ENCODE results near the gene SEC31A.

SEC31A gene

DNA sequence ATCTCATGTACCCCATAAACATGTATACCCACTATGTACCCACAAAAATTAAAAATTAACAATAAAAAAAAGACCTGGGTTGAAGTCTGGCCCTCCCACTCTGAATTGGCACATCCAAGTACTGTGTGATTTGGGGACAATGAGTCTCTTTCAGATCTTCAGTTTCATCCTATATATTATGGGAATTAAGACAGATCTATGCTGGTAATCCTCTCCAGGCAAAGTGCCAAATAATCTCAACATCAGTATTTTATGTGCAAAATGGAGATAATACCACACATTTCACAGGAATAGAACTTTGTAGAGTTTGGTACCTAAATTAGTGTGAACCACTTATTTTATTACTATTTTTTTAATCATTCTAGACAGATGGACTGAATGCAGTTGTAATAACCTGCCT is 81.3 kb downstream of the SEC31A start (continued):
- TF ChIP-seq, protein P1, sequence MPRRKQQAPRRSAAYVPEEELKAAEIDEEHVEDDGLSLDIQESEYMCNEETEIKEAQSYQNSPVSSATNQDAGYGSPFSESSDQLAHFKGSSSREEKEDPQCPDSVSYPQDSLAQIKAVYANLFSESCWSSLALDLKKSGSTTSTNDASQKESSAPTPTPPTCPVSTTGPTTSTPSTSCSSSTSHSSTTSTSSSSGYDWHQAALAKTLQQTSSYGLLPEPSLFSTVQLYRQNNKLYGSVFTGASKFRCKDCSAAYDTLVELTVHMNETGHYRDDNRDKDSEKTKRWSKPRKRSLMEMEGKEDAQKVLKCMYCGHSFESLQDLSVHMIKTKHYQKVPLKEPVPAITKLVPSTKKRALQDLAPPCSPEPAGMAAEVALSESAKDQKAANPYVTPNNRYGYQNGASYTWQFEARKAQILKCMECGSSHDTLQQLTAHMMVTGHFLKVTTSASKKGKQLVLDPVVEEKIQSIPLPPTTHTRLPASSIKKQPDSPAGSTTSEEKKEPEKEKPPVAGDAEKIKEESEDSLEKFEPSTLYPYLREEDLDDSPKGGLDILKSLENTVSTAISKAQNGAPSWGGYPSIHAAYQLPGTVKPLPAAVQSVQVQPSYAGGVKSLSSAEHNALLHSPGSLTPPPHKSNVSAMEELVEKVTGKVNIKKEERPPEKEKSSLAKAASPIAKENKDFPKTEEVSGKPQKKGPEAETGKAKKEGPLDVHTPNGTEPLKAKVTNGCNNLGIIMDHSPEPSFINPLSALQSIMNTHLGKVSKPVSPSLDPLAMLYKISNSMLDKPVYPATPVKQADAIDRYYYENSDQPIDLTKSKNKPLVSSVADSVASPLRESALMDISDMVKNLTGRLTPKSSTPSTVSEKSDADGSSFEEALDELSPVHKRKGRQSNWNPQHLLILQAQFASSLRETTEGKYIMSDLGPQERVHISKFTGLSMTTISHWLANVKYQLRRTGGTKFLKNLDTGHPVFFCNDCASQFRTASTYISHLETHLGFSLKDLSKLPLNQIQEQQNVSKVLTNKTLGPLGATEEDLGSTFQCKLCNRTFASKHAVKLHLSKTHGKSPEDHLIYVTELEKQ (tag by site-specific recombination; IDR thresholded peaks at IDR 0.05; ENCODE audit: borderline replicate concordance), result no peak
- no peak for TF ChIP-seq ZNF175 (tag by site-specific recombination; IDR thresholded peaks at IDR 0.05)

DNA sequence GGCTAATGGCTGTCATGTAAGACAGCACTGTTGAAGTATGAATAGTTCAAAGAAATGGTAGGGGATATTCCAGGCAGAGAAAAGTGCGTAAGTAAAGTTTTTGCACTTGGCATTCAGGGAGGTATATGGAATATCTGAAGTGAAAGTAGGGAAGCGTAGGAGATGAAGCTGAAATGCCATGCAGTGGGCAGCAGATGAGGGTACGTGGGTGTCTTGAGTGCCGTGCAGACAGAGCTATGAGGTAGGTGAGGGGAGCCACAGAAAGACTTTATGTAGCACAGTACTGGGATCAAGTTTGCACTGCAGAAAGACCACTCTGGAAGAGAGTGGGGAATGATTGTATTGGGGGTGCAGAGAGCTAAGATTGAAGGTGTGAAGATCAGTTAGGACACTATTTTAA is 87.2 kb downstream of the SEC31A start:
- ChIA-PET CTCF (no interaction called here), POLR2A (no interaction called here)
- peak; percentile 77 for TF ChIP-seq ZFHX2 (tag by site-specific recombination; conservative IDR thresholded peaks at IDR 0.05)
- peak; percentile 60; the same call in 1 of the 2 replicates for TF ChIP-seq EGR2 (tag by site-specific recombination; IDR thresholded peaks at IDR 0.05; ENCODE audit: low read depth)
- no peak for TF ChIP-seq ZNF747 (tag by site-specific recombination; IDR thresholded peaks at IDR 0.05)
- H3K36me3 ChIP-seq (ENCODE audit: control insufficient read depth in 2 of 2, insufficient read depth in 1 of 2, low read length in 2 of 2), result no peaks in the 10 kb centered on the region
- no peak overlapping the region for H3K4me3 ChIP-seq (ENCODE audit: low read depth, low read length)
- no peaks in the 10 kb centered on the region; the same call in 1 of the 2 replicates for H3K4me1 ChIP-seq (ENCODE audit: control insufficient read depth, insufficient read depth, low read length)
- H3K9me3 ChIP-seq (ENCODE audit: control insufficient read depth, insufficient read depth, low read depth, low read length), result no peaks in the 10 kb centered on the region
- no peak overlapping the region for H3K27ac ChIP-seq (ENCODE audit: extremely low read depth, low read depth, low read length)

DNA sequence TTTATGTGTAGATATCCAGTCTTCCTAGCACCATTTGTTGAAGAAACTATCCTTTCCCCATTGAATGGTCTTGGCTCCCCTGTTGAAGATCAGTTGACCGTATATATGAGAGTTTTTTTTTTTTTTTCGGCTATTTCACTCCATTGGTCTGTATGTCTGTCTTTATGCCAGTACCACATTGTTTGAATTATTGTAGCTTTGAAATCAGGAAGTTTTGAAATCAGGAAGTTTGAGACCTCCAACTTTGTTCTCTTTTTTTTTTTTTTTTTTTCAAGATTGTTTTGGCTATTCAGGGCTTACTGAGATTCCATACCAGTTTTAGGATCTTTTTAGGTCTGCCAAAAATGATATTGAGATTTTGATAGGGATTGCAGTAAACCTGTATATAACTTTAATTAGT is 88.0 kb downstream of the SEC31A start:
- CTCF ChIA-PET, result interaction anchor here (0.6 to 1.4 kb wide), 3 partner anchors 9 to 460 kb away, joined by 3 read pairs; no protein-coding TSS in a partner anchor
- Histone ChIP-seq H3K4me1 (ENCODE audit: control insufficient read depth, insufficient read depth, low read length) (no peaks in the 10 kb centered on the region; the same call in 1 of the 2 replicates), H3K9me3 (ENCODE audit: control insufficient read depth, insufficient read depth, low read depth, low read length) (no peaks in the 10 kb centered on the region), H3K36me3 (ENCODE audit: control insufficient read depth in 2 of 2, insufficient read depth in 1 of 2, low read length in 2 of 2) (no peaks in the 10 kb centered on the region), H3K4me3 (ENCODE audit: low read depth, low read length) (no peak overlapping the region), H3K27ac (ENCODE audit: extremely low read depth, low read depth, low read length) (no peak overlapping the region)
- POLR2A ChIA-PET, result no interaction called here
- TF ChIP-seq ZNF830 (tag by site-specific recombination; IDR thresholded peaks at IDR 0.05; ENCODE audit: low read depth) (no peak), ZNF248 (tag by site-specific recombination; IDR thresholded peaks at IDR 0.05) (no peak), ZFP3 (tag by site-specific recombination; IDR thresholded peaks at IDR 0.05; ENCODE audit: low read depth) (no peak), ZNF404 (tag by site-specific recombination; IDR thresholded peaks at IDR 0.05) (no peak), SALL2 (tag by site-specific recombination; IDR thresholded peaks at IDR 0.05; ENCODE audit: borderline replicate concordance) (no peak), ZNF629 (tag by site-specific recombination; IDR thresholded peaks at IDR 0.05) (no peak), ZBTB8A (tag by site-specific recombination; IDR thresholded peaks at IDR 0.05) (no peak), ZNF239 (tag by site-specific recombination; IDR thresholded peaks at IDR 0.05) (no peak), ZNF132 (tag by site-specific recombination; IDR thresholded peaks at IDR 0.05; ENCODE audit: borderline replicate concordance) (no peak), ZNF473 (tag by site-specific recombination; IDR thresholded peaks at IDR 0.05) (no peak), ZNF501 (tag by site-specific recombination; IDR thresholded peaks at IDR 0.05) (no peak), ZNF544 (tag by site-specific recombination; IDR thresholded peaks at IDR 0.05) (no peak), ZIC2 (tag by site-specific recombination; IDR thresholded peaks at IDR 0.05) (no peak), ZNF146 (tag by site-specific recombination; IDR thresholded peaks at IDR 0.05) (no peak)
- TF ChIP-seq, protein P2, sequence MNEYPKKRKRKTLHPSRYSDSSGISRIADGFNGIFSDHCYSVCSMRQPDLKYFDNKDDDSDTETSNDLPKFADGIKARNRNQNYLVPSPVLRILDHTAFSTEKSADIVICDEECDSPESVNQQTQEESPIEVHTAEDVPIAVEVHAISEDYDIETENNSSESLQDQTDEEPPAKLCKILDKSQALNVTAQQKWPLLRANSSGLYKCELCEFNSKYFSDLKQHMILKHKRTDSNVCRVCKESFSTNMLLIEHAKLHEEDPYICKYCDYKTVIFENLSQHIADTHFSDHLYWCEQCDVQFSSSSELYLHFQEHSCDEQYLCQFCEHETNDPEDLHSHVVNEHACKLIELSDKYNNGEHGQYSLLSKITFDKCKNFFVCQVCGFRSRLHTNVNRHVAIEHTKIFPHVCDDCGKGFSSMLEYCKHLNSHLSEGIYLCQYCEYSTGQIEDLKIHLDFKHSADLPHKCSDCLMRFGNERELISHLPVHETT (tag by site-specific recombination; IDR thresholded peaks at IDR 0.05), result no peak
- TF ChIP-seq, protein P3, sequence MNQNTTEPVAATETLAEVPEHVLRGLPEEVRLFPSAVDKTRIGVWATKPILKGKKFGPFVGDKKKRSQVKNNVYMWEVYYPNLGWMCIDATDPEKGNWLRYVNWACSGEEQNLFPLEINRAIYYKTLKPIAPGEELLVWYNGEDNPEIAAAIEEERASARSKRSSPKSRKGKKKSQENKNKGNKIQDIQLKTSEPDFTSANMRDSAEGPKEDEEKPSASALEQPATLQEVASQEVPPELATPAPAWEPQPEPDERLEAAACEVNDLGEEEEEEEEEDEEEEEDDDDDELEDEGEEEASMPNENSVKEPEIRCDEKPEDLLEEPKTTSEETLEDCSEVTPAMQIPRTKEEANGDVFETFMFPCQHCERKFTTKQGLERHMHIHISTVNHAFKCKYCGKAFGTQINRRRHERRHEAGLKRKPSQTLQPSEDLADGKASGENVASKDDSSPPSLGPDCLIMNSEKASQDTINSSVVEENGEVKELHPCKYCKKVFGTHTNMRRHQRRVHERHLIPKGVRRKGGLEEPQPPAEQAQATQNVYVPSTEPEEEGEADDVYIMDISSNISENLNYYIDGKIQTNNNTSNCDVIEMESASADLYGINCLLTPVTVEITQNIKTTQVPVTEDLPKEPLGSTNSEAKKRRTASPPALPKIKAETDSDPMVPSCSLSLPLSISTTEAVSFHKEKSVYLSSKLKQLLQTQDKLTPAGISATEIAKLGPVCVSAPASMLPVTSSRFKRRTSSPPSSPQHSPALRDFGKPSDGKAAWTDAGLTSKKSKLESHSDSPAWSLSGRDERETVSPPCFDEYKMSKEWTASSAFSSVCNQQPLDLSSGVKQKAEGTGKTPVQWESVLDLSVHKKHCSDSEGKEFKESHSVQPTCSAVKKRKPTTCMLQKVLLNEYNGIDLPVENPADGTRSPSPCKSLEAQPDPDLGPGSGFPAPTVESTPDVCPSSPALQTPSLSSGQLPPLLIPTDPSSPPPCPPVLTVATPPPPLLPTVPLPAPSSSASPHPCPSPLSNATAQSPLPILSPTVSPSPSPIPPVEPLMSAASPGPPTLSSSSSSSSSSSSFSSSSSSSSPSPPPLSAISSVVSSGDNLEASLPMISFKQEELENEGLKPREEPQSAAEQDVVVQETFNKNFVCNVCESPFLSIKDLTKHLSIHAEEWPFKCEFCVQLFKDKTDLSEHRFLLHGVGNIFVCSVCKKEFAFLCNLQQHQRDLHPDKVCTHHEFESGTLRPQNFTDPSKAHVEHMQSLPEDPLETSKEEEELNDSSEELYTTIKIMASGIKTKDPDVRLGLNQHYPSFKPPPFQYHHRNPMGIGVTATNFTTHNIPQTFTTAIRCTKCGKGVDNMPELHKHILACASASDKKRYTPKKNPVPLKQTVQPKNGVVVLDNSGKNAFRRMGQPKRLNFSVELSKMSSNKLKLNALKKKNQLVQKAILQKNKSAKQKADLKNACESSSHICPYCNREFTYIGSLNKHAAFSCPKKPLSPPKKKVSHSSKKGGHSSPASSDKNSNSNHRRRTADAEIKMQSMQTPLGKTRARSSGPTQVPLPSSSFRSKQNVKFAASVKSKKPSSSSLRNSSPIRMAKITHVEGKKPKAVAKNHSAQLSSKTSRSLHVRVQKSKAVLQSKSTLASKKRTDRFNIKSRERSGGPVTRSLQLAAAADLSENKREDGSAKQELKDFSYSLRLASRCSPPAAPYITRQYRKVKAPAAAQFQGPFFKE (tag by site-specific recombination; IDR thresholded peaks at IDR 0.05; ENCODE audit: borderline replicate concordance), result no peak
